GM21390 (cell line): ENCODE results near the gene FGGY.

Experiments used
- ATAC-seq: cut with Tn5 transposase; IDR thresholded peaks from one replicate; pipeline ENCODE4 v1.9.1; 2021; ENCODE audit not compliant: unreplicated experiment

Gene FGGY

GRCh38 chr1:59502009-59502691 lies 205.3 kb downstream of the FGGY start:
- ATAC-seq: no peak

- no peak for ATAC-seq
Measured at GRCh38 chr1:59504276-59504675, 207.4 kb downstream of the FGGY start.

- no peak for ATAC-seq
Measured at GRCh38 chr1:59505596-59506028, 208.7 kb downstream of the FGGY start.

GRCh38 chr1:59506952-59507351 lies 210.1 kb downstream of the FGGY start:
- peak; percentile 92 for ATAC-seq

- no peak for ATAC-seq
Measured at GRCh38 chr1:59509341-59509875, 212.5 kb downstream of the FGGY start.

GRCh38 chr1:59510249-59510648 lies 213.4 kb downstream of the FGGY start:
- no peak for ATAC-seq

GRCh38 chr1:59511476-59512465 lies 214.9 kb downstream of the FGGY start:
- no peak for ATAC-seq

GRCh38 chr1:59512702-59513101 lies 215.8 kb downstream of the FGGY start:
- no peak for ATAC-seq

- ATAC-seq: no peak
Measured at GRCh38 chr1:59514061-59514909, 217.4 kb downstream of the FGGY start.

GRCh38 chr1:59516881-59517280 lies 220.0 kb downstream of the FGGY start:
- ATAC-seq: no peak

GRCh38 chr1:59520194-59520593 lies 223.3 kb downstream of the FGGY start:
- no peak for ATAC-seq

- ATAC-seq: no peak
Measured at GRCh38 chr1:59520827-59521418, 224.0 kb downstream of the FGGY start.

GRCh38 chr1:59521456-59521855 lies 224.6 kb downstream of the FGGY start:
- no peak for ATAC-seq

- ATAC-seq: no peak
Measured at GRCh38 chr1:59522925-59523505, 226.1 kb downstream of the FGGY start.

GRCh38 chr1:59523745-59524450 lies 227.0 kb downstream of the FGGY start:
- no peak for ATAC-seq

GRCh38 chr1:59526240-59526639 lies 229.3 kb downstream of the FGGY start:
- ATAC-seq: no peak

- ATAC-seq: no peak
Measured at GRCh38 chr1:59528471-59528870, 231.6 kb downstream of the FGGY start.

- ATAC-seq: no peak
Measured at GRCh38 chr1:59528900-59529299, 232.0 kb downstream of the FGGY start.

- no peak for ATAC-seq
Measured at GRCh38 chr1:59530119-59530518, 233.2 kb downstream of the FGGY start.
